SIG-M5 treated with dmso at 0.1 percent for 504 hours (cell line): ENCODE data around the gene HDGFL2.

ENCODE experiments used
- DNase-seq: peaks from one replicate; lab custom pipeline; 2025; ENCODE audit not compliant: unreplicated experiment; lab: John Stamatoyannopoulos, UW

HDGFL2 gene

GRCh38 chr19:4496304-4496703, 24.2 kb downstream of the HDGFL2 start:
- DNase-seq, result no peak

GRCh38 chr19:4497770-4498389, 25.8 kb downstream of the HDGFL2 start:
- no peak for DNase-seq

DNA sequence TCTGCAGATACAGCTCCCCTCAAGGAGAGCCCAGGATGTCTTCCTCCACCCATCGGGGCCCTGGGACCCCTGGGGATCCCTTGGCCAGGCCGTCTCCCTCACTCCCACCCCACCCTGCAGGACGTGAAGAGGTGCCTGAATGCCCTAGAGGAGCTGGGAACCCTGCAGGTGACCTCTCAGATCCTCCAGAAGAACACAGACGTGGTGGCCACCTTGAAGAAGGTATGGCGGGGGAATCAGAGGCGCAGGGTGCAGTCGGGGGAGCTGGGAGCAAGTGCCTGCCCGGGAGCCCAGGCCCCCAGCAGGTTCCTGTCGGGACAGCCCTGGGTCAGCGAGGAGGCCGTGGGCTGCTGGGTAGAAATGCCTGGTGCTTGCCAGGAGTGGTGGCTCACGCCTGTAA, 26.6 kb downstream of the HDGFL2 start:
- no peak for DNase-seq

- DNase-seq, result no peak
These were observed 27.2 kb downstream of the HDGFL2 start for GRCh38 chr19:4499318-4499717.

- DNase-seq, result no peak
These were observed 27.8 kb downstream of the HDGFL2 start for GRCh38 chr19:4499855-4500254.

GRCh38 chr19:4500841-4501591, 28.9 kb downstream of the HDGFL2 start:
- DNase-seq, result no peak

- no peak for DNase-seq
These were observed 29.6 kb downstream of the HDGFL2 start for GRCh38 chr19:4501691-4502090.

GRCh38 chr19:4502282-4503131, 30.4 kb downstream of the HDGFL2 start:
- DNase-seq, result no peak

DNA sequence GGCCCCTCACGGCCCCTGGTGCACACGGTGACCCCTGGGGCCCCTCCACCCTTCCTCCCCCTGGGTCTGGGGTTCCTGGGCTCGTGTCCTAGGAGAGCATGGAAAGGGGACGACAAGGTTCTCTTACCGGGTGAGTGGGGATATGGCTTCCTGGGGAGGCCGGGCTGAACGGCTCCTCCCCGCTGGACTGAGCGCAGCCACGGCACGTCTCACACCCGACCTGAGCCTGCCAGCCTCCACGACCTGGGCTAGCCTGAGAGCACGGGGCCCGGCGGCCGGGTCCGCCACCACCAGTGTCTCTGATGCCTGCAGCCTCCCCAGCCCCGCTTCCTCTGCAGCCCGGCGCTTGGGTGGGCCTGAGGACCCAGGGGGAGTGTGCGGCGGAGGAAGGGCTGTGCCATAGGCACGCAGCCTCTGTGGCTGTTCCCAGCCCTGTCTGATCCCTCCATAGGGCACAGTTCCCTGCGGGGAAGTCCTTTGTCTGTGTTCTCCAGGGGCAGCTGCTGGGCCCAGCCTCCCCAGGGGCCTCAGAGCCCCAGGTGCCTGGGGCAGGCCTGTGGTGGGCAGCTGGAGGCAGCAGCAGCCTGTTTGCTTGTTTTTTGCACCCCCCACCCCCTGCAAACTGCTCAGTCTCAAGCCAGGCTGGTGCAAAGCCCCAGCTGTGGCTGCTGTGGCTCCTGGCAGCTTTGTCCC, 31.2 kb downstream of the HDGFL2 start:
- no peak for DNase-seq

DNA sequence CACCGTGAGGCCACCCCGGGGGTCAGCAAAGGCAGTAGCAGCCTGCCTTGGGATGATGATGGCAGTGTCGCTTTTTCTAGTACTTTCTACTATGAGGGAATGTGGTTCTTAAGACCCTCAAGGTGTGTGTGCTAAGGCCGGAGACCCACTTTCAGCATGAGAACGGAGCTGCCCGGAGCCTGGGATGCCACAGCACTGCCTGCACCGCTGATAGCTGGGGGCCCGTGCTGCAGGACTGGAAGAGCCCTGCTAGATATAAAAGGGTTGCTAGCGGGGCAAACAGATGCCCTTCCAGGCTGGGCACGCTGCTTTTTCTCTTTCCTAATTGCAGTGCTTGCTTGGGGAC, 31.7 kb downstream of the HDGFL2 start:
- DNase-seq, result no peak

DNA sequence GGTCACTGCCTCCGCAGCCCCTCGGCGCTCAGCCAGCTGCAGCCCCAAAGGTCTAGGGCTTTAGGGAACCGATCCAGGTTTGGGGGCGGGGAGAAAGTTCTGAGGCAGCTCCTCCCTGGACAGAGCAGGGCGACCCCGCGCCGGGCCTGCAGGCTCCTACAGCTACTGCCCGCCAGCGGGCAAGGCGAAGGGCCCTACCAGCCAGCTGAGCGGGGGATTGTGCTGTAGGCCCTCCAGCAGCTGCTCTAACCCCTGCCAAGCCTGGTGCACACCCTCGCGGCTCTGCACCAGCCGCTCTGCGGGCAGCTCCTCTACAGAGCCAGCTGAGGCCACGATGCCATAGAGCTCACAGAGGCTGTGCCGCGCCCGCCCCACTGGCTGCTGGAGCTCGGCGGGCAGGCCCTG, 32.2 kb downstream of the HDGFL2 start:
- DNase-seq, result no peak

DNA sequence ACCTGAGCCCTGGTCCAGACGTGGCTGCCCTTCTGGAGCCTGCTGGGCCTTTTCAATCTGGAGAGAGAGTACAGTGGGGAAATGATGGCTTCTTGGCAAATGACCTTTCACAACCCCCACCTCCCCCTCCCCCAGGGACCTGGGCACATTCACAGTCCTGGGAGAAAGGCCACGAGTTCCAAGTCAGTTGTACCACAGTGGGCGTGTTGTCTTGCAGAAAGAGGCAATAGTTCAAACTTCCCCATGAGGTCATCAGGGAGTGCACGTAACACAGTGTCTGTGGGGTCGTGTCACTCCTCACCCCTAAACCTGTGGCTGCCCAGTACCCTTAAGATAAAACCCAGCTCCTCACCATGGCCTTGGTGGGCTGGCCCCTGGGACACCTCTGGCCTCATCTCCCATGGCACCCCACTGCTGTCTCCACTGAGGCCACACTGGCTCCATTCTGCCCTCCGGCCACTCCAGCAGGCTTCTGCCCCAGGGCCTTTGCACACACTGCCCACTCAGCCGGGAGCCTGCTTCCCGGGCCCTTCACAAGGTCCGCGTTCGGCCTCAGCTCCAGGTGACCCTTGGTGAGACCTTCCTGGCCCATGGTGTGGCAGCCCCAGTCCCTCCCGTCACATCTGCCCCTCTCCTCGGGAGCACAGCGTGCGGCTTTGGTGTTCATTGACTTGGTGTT, 32.9 kb downstream of the HDGFL2 start:
- DNase-seq, result no peak

DNA sequence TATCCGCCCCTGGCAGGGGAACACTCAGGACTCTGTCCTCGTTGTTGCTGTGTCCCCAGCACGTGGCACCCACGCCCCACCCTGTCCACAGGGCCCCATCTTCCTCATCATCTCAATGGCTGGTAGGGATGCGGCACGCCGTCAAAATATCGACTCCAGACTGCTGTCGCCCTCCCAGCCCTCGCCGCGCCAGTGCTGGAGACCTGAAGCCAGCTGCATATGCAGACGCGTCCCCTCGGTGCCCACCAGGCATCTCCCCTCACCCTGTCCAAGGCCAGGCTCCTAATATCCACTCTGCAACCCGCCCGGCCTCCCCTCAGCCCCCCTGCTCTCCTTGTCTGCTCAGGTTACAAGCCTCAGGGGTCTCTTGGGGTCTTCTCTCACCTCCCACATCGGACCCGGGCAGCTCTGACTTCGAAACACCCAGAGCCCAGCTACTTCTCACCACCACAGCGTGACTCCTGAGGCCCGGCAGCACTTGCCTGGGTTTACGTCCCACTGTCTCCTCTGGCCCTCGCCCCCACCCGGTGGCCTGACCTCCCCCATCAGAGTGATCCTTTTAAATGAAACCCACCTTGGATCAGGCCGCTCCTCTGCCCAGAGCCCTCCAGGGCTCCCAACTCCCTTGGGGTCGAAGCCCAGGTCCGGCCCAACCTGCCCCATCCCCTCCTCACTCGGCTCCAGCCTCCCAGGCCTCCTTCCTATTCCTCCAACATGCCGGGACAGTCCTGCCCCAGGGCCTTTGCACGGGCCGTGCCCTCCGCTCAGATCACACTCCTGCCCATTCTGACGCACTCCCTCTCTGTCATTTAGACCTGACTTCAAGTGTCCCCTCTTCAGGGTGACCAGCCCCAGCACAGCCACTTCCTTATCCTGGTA, 33.7 kb downstream of the HDGFL2 start:
- no peak for DNase-seq

DNA sequence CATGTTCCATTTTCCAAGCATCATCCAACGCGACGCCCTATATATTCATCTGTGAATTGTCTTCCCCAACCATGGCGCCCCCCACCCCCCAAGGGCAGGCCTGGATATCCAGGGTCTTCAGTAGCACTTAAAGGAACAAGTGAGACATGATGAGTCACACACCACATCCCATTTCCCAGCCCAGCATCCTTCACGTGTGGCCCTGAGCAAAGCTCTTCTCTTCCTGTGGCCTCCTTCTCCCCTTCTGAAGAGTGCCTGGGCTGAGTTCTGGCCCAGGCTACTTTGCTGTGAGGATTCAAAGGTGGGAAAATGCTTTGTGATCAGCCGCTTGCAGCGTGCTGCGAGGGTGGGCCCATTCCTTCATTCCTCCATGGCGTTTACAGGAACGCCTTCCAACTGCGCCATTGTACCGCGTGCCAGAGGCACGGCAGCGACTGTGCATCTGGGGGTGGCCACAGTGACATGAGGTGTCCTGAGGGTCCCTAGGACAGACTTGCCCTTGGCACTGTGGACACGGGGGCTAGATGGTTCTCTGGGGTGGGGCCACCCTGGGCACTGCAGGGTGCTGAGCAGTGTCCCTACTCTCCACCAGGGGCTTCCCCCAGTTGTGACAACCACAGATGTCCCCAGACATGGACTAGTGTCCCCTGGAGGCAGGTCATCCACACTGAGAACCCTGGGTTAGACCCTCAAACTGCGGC, 34.5 kb downstream of the HDGFL2 start:
- peak; percentile 29 for DNase-seq

GRCh38 chr19:4507150-4507452, 35.0 kb downstream of the HDGFL2 start:
- no peak for DNase-seq

DNA sequence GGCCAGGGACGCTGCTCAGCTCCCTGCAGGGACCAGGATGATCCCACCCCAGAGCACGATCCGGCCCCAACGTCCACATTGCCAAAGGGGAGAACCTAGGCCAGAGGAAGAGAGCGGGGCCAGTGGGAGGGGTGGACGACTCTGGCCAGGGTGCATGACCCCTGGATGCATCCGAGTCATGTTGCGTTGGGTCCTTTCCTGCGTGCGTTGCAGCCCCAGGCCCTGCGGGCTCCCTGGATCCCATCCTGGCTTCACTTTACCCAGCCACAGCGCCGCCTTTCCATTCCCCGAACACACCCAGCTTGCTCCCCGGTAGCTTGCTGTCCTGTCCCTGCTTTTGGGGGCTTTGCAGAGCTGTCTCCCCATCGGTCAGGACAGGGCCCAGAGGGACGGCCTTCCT, 35.7 kb downstream of the HDGFL2 start:
- DNase-seq, result no peak

DNA sequence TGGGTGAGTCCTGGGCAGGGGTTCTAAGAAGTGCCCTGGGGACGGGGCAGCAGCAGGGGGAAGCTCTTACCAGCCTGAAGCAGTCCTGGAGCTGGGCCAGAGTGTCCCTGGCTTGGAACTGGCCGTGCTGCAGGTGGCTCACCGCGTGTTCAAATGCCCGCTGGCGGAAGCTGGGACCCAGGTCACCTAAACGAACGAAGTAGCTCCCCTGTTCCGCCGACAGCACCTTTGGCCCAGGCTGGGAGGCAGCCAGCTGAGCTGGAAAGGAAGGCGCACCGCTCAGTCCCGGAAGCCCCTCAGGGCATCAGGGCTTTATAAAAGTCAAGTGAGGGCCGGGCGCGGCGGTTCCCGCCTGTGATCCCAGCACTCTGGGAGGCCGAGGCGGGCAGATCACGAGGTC, 36.6 kb downstream of the HDGFL2 start:
- DNase-seq, result no peak

- DNase-seq, result no peak
These were observed 38.5 kb downstream of the HDGFL2 start for GRCh38 chr19:4510435-4511255.
